Measurements from ENCODE around the gene TSSK6. TPM values are rescaled to one million over a fixed set of nuclear protein-coding genes. Genes with fewer than 3 reads are reported as not detected.
A peak's percentile ranks its signal among the peaks of the same experiment; 100 is the strongest.

Gene TSSK6
- total and polyA plus RNA-seq, 8 donors, result 0.69 to 2.5 (median 1.5) TPM

DNA sequence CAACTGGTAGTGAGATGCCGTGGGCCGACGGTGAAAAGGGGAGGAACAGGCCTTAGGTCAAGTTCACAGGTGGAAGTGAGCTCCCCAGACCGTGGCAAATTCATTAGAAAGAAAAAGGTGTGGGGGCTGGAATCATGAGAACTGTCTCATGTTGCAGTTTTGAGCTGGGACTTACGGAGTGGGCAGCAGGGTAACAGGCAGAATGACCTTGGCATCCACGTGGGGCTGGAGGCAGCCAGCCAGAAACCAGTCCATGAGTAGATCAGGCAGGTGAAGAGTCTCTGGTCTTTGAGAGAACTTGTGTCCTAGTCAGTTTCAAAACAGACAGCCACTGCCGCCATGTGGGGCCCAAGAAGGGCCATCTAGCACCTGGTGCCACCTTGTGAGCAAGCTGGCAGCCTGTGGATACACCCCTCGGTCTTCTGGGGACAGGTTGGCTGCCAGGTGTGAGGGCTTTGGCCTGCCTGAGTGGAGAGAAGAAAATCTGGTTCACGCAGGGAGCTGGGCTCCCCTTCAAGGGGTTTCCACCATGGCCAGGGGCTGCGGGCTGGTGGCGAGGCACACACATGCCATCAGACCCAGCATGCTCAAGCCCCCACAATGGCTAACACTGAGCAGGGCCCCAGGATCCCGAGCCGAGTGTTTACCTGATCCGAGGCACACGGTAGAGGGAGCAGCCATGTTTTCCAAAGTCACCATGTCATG is 23.9 kb downstream of the TSSK6 start:
- no peak for ATAC-seq
- Histone ChIP-seq H3K4me3 (no peak overlapping the region), H3K9me3 (no peaks in the 10 kb centered on the region), H3K4me1 (peaks cover 20 to 34% (median 31%) of the 10 kb centered on the region in 3 donors), H3K27me3 (no peaks in the 10 kb centered on the region), H3K36me3 (peaks cover 0 to 18% (median 10%) of the 10 kb centered on the region in 3 donors), H3K27ac (no peak overlapping the region)
- no peak for FAIRE-seq
- TF ChIP-seq, protein P1, sequence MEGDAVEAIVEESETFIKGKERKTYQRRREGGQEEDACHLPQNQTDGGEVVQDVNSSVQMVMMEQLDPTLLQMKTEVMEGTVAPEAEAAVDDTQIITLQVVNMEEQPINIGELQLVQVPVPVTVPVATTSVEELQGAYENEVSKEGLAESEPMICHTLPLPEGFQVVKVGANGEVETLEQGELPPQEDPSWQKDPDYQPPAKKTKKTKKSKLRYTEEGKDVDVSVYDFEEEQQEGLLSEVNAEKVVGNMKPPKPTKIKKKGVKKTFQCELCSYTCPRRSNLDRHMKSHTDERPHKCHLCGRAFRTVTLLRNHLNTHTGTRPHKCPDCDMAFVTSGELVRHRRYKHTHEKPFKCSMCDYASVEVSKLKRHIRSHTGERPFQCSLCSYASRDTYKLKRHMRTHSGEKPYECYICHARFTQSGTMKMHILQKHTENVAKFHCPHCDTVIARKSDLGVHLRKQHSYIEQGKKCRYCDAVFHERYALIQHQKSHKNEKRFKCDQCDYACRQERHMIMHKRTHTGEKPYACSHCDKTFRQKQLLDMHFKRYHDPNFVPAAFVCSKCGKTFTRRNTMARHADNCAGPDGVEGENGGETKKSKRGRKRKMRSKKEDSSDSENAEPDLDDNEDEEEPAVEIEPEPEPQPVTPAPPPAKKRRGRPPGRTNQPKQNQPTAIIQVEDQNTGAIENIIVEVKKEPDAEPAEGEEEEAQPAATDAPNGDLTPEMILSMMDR (IDR thresholded peaks at IDR 0.05), result no peak
- WGBS, 2 donors, result 68% methylated on average over 15 of the region's 15 CpGs
- peak in 1 of 6 donors; percentile 55 for DNase-seq
- intact Hi-C loops (cut with DNase I), result loop anchor here in 1 of 3 donors (5.0 kb wide), 1 partner anchor 134 kb away; no protein-coding TSS in a partner anchor

DNA sequence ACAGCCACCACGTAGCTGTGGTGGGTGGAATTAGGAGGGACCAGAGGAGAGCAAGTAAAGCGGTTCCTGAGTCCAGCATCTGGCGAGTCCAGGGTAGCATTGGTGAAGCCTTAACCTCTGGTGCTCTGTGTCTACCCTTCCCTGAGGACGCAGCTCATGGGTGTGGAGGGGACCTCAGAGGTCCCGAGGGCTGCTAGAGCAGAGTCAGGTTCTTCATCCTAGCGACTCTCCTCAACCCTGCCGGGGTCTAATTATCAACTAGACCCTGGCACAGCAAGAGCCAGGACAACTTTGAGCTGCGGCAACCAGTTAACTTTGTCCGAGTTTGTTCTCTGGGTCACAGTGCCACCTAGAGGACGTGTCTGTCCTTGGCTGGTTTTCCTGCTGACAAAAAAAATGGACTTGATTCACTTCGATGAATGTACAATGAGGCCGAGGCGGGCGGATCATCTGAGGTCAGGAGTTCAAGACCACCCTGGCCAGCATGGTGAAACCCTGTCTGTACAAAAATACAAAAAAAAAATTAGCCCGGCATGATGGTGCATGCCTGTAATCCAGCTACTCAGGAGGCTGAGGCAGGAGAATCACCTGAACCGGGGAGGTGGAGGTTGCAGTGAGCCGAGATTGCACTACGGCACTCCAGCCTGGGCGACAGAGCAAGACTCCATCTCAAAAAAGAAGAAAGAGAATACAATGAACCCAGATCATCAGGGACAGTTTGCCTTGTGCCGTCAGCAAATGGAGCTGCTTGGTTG is 25.0 kb downstream of the TSSK6 start:
- H3K27me3 ChIP-seq, result no peaks in the 10 kb centered on the region
- intact Hi-C loops (cut with DNase I), result loop anchor here in 1 of 3 donors (5.0 kb wide), 1 partner anchor 133 kb away; no protein-coding TSS in a partner anchor
- TF ChIP-seq, protein P1 (IDR thresholded peaks at IDR 0.05), result peak; percentile 59 to 88 (median 80)
- peak; percentile 64 for FAIRE-seq
- peak; percentile 70 to 88 (median 76) for DNase-seq
- H3K9me3 ChIP-seq, result no peaks in the 10 kb centered on the region
- peak; percentile 62 to 83 (median 76) for ATAC-seq
- peak overlapping the region; percentile 59 to 73 (median 68) for H3K27ac ChIP-seq
- H3K4me3 ChIP-seq, result no peak overlapping the region
- peaks cover 0 to 10% (median 10%) of the 10 kb centered on the region in 3 donors for H3K36me3 ChIP-seq
- H3K4me1 ChIP-seq, result peaks cover 20 to 34% (median 31%) of the 10 kb centered on the region in 3 donors
- WGBS, 2 donors, result 21 to 24% methylated on average over 20 of the region's 20 CpGs

DNA sequence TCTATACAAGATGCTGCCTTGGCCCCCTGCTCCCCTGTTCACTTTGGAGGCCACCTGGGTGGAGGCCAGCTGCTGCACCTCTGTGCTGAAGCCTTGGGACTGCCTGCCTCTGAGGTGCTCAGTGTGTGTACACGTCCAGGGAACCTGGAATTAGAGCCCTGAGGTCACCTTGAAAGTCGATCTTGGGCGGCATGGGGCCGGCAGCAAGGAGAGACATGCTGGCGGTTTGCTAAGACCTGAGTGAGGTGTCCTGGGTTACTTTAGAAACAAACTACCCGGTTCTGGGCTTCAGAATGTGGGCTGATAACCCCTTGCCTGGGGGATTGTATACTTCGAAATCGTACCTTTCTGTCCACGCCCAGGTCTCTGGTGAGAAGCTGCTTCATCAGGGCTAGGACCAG is 25.5 kb downstream of the TSSK6 start:
- peak in 2 of 6 donors; percentile 37 to 57 for DNase-seq
- intact Hi-C loops (cut with DNase I), result loop anchor here (5.0 to 10.0 kb wide), 3 partner anchors 115 to 133 kb away; no protein-coding TSS in a partner anchor

DNA sequence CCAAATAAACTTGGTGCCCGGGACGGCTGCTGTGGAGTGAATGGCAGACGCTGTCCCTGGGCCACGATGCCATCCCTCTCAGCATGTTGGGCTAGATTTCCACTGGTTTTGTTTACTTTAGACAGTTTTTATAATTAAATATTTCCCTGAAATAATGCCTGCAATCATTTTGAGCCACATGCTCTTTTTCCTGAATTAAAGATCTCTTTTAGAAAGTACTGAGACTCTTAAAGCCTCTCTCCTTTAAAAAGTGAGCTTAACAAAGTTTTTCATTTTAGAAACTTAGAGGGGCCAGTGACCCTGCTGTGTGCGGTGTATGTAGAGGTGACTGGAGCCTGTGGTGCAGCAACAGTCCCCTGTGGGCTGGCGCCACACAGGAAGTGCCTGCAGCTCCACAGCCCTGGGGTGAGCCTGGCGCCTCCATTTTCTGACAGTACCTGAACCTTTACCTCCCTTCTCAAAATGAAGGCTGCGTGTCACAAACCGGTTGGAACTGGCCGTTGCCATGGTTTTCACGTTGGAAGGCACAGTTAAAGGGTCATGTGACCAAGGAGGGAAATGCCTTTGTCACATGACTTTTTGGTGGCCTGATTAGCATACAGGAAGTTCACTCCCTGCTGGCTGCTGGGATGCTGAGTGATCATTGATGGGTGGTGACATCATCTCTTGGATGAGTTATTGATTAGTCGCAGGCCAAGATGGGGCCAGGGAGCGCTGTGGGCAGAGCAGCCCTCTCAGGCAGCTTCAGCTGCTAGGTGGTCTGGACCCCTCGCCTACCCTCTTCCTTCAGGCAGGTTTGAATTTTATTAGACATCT is 26.3 kb downstream of the TSSK6 start:
- 37 to 42% methylated on average over 14 of the region's 14 CpGs for WGBS, 2 donors
- FAIRE-seq (peak; percentile 9), DNase-seq (peak in 5 of 6 donors; percentile 60 to 83 (median 73)), ATAC-seq (peak; percentile 39 to 76 (median 70))
- Histone ChIP-seq H3K4me3 (no peak overlapping the region), H3K4me1 (peaks cover 20 to 34% (median 31%) of the 10 kb centered on the region in 3 donors), H3K27me3 (no peaks in the 10 kb centered on the region), H3K36me3 (peaks cover 0 to 4% (median 2%) of the 10 kb centered on the region in 3 donors), H3K9me3 (no peaks in the 10 kb centered on the region), H3K27ac (peak overlapping the region; percentile 59 to 73 (median 68))
- intact Hi-C loops (cut with DNase I), result loop anchor here in 2 of 3 donors (5.0 to 10.0 kb wide), 2 partner anchors 114 to 117 kb away; no protein-coding TSS in a partner anchor
- TF ChIP-seq, protein P1 (IDR thresholded peaks at IDR 0.05), result no peak

More for the DNA sequence above, 25.5 kb downstream of the TSSK6 start:
- FAIRE-seq (no peak), ATAC-seq (peak; percentile 17 to 35 (median 24))
- Histone ChIP-seq H3K9me3 (no peaks in the 10 kb centered on the region), H3K4me1 (peaks cover 20 to 34% (median 31%) of the 10 kb centered on the region in 3 donors), H3K4me3 (no peak overlapping the region), H3K27ac (peak overlapping the region; percentile 59 to 73 (median 68)), H3K27me3 (no peaks in the 10 kb centered on the region), H3K36me3 (peaks cover 0 to 10% (median 9%) of the 10 kb centered on the region in 3 donors)
- WGBS, 2 donors, result 32 to 39% methylated on average over 9 of the region's 9 CpGs
- TF ChIP-seq, protein P1 (IDR thresholded peaks at IDR 0.05), result no peak

Measured in pancreas (tissue), 10 donors.